ENCODE measurements around the gene FRMD8. TPM values are rescaled to one million over a fixed set of nuclear protein-coding genes. Genes with fewer than 3 reads are reported as not detected.

FRMD8 gene
- total and polyA plus RNA-seq, 2 of the 8 experiments (the other 6 are each of a cell fraction or from before 2014, with no cell fraction given), result 15.0 to 19.2 TPM

- TF ChIP-seq ATF3 (IDR thresholded peaks at IDR 0.05; ENCODE audit: insufficient read depth, low read depth, low read length), result no peak
- TF ChIP-seq JUND (IDR thresholded peaks at IDR 0.05; ENCODE audit: low read length), result no peak
- TF ChIP-seq SIX5 (IDR thresholded peaks at IDR 0.05; ENCODE audit: low read depth, low read length), result no peak
- peak; percentile 90 for TF ChIP-seq EGR1 (IDR thresholded peaks at IDR 0.05; ENCODE audit: borderline replicate concordance, low read depth, low read length)
- TF ChIP-seq BRCA1 (IDR thresholded peaks at IDR 0.05; ENCODE audit: low read depth, low read length), result no peak
- TF ChIP-seq CHD2 (IDR thresholded peaks at IDR 0.05; ENCODE audit: low read length), result no peak
- TF ChIP-seq SRF (IDR thresholded peaks at IDR 0.05; ENCODE audit: low read depth, low read length), result no peak
- no peak for TF ChIP-seq CTBP2 (IDR thresholded peaks at IDR 0.05; ENCODE audit: borderline replicate concordance, insufficient read depth, insufficient read length, low read length)
- TF ChIP-seq CBX5 (IDR thresholded peaks at IDR 0.05; ENCODE audit: low read depth, low read length), result no peak
- TF ChIP-seq RBBP5 (IDR thresholded peaks at IDR 0.05; ENCODE audit: borderline replicate concordance, low read depth, low read length), result no peak
These were observed 29.9 kb downstream of the FRMD8 start (continued) for GRCh38 chr11:65416341-65416824.

Measured in H1 (cell line).